ENCODE measurements around the gene CLN3.
"Not testable (repeated sequence)": the region's sequence is repeated elsewhere in the genome, so short reads cannot be mapped to it uniquely, and the experiment has no call there.

CLN3 gene

DNA sequence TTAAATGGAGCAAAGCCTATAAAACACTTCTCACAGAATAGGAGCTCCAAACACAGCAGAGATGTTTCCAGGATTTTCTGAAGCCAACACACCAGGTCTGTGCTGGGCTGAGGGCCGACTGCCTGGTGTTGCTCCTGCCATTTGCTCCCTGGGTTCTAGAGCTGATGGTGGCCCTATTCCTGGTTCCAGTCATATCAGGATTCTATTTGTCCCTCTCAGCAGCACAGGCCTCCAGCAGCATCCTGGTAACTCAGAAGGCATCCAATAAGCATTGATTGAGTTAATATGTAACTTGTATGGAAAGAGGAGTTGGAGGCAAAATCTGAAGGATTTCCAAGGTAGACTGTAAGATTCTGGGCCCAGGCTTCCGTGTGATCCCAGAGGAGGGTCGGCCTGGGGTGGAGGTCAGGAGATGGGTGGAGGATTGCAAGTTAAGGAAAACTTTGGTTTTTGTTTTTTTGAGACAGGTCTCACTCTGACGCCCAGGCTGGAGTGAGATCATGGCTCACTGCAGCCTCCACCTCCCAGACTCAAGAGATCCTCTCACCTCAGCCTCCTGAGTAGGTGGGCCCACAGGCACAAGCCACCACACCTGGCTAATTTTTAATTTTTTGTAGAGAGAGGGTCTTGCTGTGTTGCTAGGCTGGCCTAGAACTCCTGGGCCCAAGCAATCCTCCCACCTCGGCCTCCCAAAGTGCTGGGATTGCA lies 41.2 kb upstream of the CLN3 start:
- TF ChIP-seq, protein P1, sequence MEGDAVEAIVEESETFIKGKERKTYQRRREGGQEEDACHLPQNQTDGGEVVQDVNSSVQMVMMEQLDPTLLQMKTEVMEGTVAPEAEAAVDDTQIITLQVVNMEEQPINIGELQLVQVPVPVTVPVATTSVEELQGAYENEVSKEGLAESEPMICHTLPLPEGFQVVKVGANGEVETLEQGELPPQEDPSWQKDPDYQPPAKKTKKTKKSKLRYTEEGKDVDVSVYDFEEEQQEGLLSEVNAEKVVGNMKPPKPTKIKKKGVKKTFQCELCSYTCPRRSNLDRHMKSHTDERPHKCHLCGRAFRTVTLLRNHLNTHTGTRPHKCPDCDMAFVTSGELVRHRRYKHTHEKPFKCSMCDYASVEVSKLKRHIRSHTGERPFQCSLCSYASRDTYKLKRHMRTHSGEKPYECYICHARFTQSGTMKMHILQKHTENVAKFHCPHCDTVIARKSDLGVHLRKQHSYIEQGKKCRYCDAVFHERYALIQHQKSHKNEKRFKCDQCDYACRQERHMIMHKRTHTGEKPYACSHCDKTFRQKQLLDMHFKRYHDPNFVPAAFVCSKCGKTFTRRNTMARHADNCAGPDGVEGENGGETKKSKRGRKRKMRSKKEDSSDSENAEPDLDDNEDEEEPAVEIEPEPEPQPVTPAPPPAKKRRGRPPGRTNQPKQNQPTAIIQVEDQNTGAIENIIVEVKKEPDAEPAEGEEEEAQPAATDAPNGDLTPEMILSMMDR (IDR thresholded peaks at IDR 0.05; ENCODE audit: insufficient read depth, low read depth, low read length, missing control alignments), result no peak
- DNase-seq (ENCODE audit: low read depth), result no peak
- no peak overlapping the region for H3K4me3 ChIP-seq (ENCODE audit: low read length)

DNA sequence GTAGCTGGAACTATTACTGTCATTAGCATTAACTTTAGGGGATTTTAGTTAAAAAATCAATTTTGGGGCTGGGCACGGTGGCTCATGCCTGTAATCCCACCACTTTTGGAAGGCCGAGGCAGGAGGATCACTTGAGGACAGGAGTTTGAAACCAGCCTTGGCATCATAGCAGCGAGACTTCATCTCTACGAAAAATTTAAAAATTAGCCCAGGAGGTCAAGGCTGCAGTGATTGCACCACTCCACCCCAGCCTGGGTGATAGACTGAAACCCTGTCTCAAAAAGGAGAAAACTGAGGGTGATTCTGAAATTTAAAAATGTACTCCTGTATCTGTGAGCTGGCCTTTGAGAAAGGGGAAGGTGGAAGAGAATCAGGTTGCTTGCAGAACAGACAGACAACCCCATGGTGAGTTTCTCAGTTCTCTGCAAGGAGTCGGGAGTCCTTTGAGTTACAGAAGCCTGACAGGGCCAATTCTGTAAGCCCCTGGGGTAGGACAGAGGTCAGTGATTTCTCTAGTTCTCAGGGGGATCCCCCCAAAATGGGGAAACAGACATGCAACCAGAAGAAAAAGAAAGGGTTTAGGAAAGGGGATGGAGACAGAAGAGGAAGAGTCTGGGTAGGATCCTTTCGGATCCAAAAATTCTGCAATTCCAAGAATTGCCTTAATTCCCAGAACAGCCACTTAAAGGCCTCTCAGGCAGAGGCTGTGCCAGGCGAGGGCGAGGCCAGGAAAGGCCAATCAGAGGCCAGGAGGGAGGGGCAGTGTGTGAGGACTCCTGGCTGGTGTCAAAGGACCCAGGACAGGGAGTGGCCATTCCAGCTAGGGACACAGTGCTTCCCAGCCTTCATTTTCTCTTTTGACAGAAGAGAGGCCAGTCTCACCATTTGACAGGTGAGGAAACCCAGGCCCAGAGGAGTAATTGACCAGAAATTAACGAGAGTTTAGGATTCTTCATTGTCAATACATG lies 40.2 kb upstream of the CLN3 start:
- TF ChIP-seq, protein P1 (IDR thresholded peaks at IDR 0.05; ENCODE audit: insufficient read depth, low read depth, low read length, missing control alignments), result no peak
- no peak overlapping the region for H3K4me3 ChIP-seq (ENCODE audit: low read length)
- DNase-seq (ENCODE audit: low read depth), result no peak

DNA sequence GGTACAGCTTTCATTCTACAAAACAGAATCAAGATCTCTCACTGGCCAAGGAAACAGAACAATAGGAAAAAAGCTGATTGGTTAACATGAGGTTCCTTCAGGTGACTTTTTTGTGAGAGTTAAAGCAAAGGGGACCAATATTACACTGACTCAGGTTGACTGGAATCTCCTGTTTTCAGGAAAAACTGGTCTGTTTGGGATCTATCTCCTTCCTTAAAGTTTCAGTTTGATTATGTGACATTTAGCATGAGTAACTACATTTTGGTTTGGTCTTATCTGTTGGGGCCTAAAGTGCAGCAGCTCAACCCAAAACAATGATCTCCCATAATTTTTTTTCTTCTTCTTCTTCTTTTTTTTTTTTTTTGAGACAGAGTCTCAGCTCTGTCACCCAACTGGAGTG lies 37.2 kb upstream of the CLN3 start:
- no peak overlapping the region for H3K4me3 ChIP-seq (ENCODE audit: low read length)
- TF ChIP-seq, protein P1 (IDR thresholded peaks at IDR 0.05; ENCODE audit: insufficient read depth, low read depth, low read length, missing control alignments), result no peak
- no peak for DNase-seq (ENCODE audit: low read depth)

DNA sequence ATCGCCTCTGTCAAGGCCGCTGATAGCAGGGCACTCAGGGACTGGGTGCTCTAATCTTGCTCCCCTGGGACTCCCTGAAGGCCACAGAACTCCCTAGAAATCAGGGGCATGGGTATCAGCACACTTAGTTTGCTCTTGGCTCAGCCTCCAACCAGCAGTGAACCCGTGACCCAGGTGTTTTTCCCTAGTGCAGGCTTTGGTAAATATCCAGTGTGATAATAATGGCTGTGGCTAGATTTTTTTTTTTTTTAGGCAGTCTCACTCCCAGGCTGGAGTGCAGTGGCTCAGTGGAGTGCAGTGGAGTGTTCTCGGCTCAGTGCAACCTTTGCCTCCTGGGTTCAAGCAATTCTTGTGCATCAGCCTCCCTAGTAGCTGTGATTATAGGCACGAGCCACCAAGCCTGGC lies 36.6 kb upstream of the CLN3 start:
- no peak for DNase-seq (ENCODE audit: low read depth)
- H3K4me3 ChIP-seq (ENCODE audit: low read length), result no peak overlapping the region
- TF ChIP-seq, protein P1 (IDR thresholded peaks at IDR 0.05; ENCODE audit: insufficient read depth, low read depth, low read length, missing control alignments), result no peak

DNA sequence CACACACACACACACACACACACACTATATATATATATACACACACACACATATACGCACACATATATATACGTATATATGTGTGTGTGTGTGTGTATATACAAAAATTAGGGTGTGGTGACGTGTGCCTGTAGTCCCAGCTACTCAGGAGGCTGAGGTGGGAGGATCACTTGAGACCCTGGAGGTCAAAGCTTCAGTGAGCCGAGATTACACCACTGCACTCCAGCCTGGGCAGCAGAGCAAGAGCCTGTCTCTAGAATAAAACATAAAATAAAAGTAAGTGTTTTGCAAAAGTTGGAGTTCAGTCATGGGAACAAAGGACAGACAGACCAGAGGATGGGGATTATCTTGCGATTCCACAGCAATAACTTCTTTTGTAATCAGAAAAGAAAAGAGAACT lies 36.1 kb upstream of the CLN3 start:
- H3K4me3 ChIP-seq (ENCODE audit: low read length), result no peak overlapping the region
- TF ChIP-seq, protein P1 (IDR thresholded peaks at IDR 0.05; ENCODE audit: insufficient read depth, low read depth, low read length, missing control alignments), result no peak
- DNase-seq (ENCODE audit: low read depth), result no peak

DNA sequence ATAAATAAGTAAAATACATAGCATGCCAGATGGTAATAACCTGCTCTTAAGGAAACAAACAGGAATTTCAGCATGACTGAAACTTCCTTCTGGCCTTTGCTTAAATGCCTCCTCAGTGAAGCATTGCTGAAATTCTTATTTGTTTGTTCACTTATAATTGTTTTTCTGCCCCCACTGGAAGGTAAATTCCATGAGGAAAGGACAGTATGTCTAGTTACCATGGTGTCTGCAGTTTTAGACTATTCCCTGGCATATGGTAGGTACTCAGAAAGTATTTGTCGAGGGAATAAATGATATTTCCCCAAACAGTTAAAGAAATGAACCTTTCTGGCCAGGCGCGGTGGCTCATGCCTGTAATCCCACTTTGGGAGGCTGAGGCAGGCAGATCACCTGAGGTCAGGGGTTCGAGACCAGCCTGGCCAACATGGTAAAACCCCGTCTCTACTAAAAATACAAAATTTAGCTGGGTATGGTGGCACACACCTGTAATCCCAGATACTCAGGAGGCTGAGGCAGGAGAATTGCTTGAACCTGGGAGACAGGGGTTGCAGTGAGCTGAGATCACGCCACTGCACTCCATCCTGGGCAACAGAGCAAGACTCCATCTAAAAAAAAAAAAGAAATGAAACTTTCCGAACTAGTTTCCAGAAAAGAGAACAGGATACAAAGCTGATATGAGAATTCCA lies 35.4 kb upstream of the CLN3 start:
- peak; percentile 33 for DNase-seq (ENCODE audit: low read depth)
- not testable (repeated sequence) for H3K4me3 ChIP-seq (ENCODE audit: low read length)

All from epithelial cell of esophagus (primary cell).